GM18511 (cell line): ENCODE measurements around the gene DVL1.

Experiments
- ATAC-seq: cut with Tn5 transposase; IDR thresholded peaks from one replicate; pipeline ENCODE4 v1.9.1; 2021; ENCODE audit warnings: mild to moderate bottlenecking, moderate library complexity; ENCODE audit not compliant: unreplicated experiment

The DVL1 gene

GRCh38 chr1:1356796-1357401, 7.7 kb upstream of the DVL1 start:
- no peak for ATAC-seq

GRCh38 chr1:1356166-1356795, 7.1 kb upstream of the DVL1 start:
- no peak for ATAC-seq

- no peak for ATAC-seq
These were observed 6.2 kb upstream of the DVL1 start for GRCh38 chr1:1355416-1355815.

- ATAC-seq = no peak
These were observed 5.3 kb upstream of the DVL1 start for GRCh38 chr1:1354271-1355247.

- ATAC-seq = no peak
These were observed 4.4 kb upstream of the DVL1 start for GRCh38 chr1:1353389-1354151.

- no peak for ATAC-seq
These were observed 3.7 kb upstream of the DVL1 start for GRCh38 chr1:1352786-1353388.

- ATAC-seq = no peak
These were observed 2.6 kb upstream of the DVL1 start for GRCh38 chr1:1351511-1352427.

GRCh38 chr1:1348420-1349255, 580 bp downstream of the DVL1 start:
- peak; percentile 36 for ATAC-seq

- ATAC-seq = no peak
These were observed 1.4 kb downstream of the DVL1 start for GRCh38 chr1:1347663-1348419.

- no peak for ATAC-seq
These were observed 2.1 kb downstream of the DVL1 start for GRCh38 chr1:1347026-1347595.

- ATAC-seq = no peak
These were observed 2.7 kb downstream of the DVL1 start for GRCh38 chr1:1346501-1346890.

GRCh38 chr1:1345860-1346500, 3.2 kb downstream of the DVL1 start:
- ATAC-seq = no peak

- no peak for ATAC-seq
These were observed 3.8 kb downstream of the DVL1 start for GRCh38 chr1:1345384-1345783.

- ATAC-seq = no peak
These were observed 4.4 kb downstream of the DVL1 start for GRCh38 chr1:1344655-1345361.

GRCh38 chr1:1343811-1344421, 5.3 kb downstream of the DVL1 start:
- ATAC-seq = no peak

GRCh38 chr1:1342584-1343115, 6.6 kb downstream of the DVL1 start:
- no peak for ATAC-seq
